ELF-1 (cell line): ENCODE results near the gene KCNK4.

Source experiments
- DNase-seq: peaks from one replicate; pipeline ENCODE4 v3.0.0-alpha.2; 2016; ENCODE audit warnings: low read depth, low spot score

KCNK4 gene

GRCh38 chr11:64290352-64291261, 495 bp upstream of the KCNK4 start:
- DNase-seq, result no peak

- DNase-seq, result no peak
Measured at GRCh38 chr11:64291752-64292459, 804 bp downstream of the KCNK4 start.

- no peak for DNase-seq
Measured at GRCh38 chr11:64292460-64293254, 1.6 kb downstream of the KCNK4 start.

GRCh38 chr11:64294774-64295173, 3.7 kb downstream of the KCNK4 start:
- DNase-seq, result no peak

- no peak for DNase-seq
Measured at GRCh38 chr11:64295760-64296159, 4.7 kb downstream of the KCNK4 start.

GRCh38 chr11:64296236-64296635, 5.1 kb downstream of the KCNK4 start:
- DNase-seq, result no peak

- DNase-seq, result no peak
Measured at GRCh38 chr11:64296830-64297698, 6.0 kb downstream of the KCNK4 start.

- DNase-seq, result no peak
Measured at GRCh38 chr11:64297699-64298358, 6.7 kb downstream of the KCNK4 start.

- DNase-seq, result peak; percentile 20
Measured at GRCh38 chr11:64298966-64299846, 8.1 kb downstream of the KCNK4 start.

- DNase-seq, result no peak
Measured at GRCh38 chr11:64299847-64300648, 8.9 kb downstream of the KCNK4 start, which contains the start of gene CATSPERZ. CATSPERZ (plus strand) TSS chr11:64300358; CDS start chr11:64300411, 53 bp downstream.

GRCh38 chr11:64303109-64304031, 12.3 kb downstream of the KCNK4 start:
- DNase-seq, result no peak

- no peak for DNase-seq
Measured at GRCh38 chr11:64304032-64304315, 12.9 kb downstream of the KCNK4 start.

GRCh38 chr11:64304316-64305072, 13.4 kb downstream of the KCNK4 start:
- DNase-seq, result peak; percentile 97

GRCh38 chr11:64305075-64305690, 14.1 kb downstream of the KCNK4 start, which contains the start of gene ESRRA:
ESRRA (plus strand) TSS chr11:64305524; CDS start chr11:64307180, 1,656 bp downstream.
- peak; percentile 100 for DNase-seq

GRCh38 chr11:64305691-64306562, 14.8 kb downstream of the KCNK4 start:
- DNase-seq, result peak; percentile 92

- no peak for DNase-seq
Measured at GRCh38 chr11:64306563-64306875, 15.4 kb downstream of the KCNK4 start.
